Esophagus muscularis mucosa (tissue), 4 donors: ENCODE measurements around the gene MFGE8. TPM values are rescaled to one million over a fixed set of nuclear protein-coding genes. Genes with fewer than 3 reads are reported as not detected.

Experiments used
- DNase-seq: peaks from one replicate; pipeline ENCODE4 v3.0.0-alpha.2; 2017; ENCODE audit errors: extremely low spot score
- H3K27ac ChIP-seq, 4 donors: fragments of 200-600 bp; sonication (generic); replicated peaks in 1 of 4; 1 replicate in 3 of 4; 2 replicates in 1 of 4; pipeline ENCODE4 v1.5.1; 2016 to 2019; ENCODE audit warnings: mild to moderate bottlenecking in 1 of 4
- H3K27me3 ChIP-seq, 4 donors: fragments of 200-600 bp; sonication (generic); one replicate each; pipeline versions ENCODE4 v1.5.1 to v1.6.0; 2016 to 2019
- H3K36me3 ChIP-seq, 4 donors: fragments of 200-600 bp; sonication (generic); one replicate each; pipeline ENCODE4 v1.5.1; 2016 to 2019
- H3K4me1 ChIP-seq, 4 donors: fragments of 200-600 bp; sonication (generic); one replicate each; pipeline ENCODE4 v1.5.1; 2016 to 2019
- H3K4me3 ChIP-seq, 4 donors: fragments of 200-600 bp; sonication (generic); 1 replicate in 2 of 4; 2 replicates in 2 of 4; pipeline ENCODE4 v1.5.1; 2016 to 2019; ENCODE audit warnings: mild to moderate bottlenecking in 4 of 4, moderate library complexity in 1 of 4
- H3K9me3 ChIP-seq, 4 donors: fragments of 200-600 bp; sonication (generic); 1 replicate in 3 of 4; 2 replicates in 1 of 4; pipeline ENCODE4 v1.5.1; 2016 to 2019
- EP300 ChIP-seq: sonication (generic); formaldehyde crosslinking; IDR thresholded peaks from one replicate; pipeline ENCODE4 v1.6.1; 2017; ENCODE audit warnings: antibody characterized with exemption
- POLR2A ChIP-seq: fragments of 450-650 bp; IDR thresholded peaks from one replicate; pipeline ENCODE4 v1.6.1; 2017; ENCODE audit warnings: antibody characterized with exemption, moderate library complexity, mild to moderate bottlenecking, low read depth
- POLR2AphosphoS5 ChIP-seq, 2 donors: sonication (generic); formaldehyde crosslinking; IDR thresholded peaks; one replicate each; pipeline ENCODE4 v1.6.1; 2017; ENCODE audit warnings: antibody characterized with exemption in 2 of 2
- WGBS: methylation state at CpG from one replicate; pipeline ENCODE4 v1.1.5; 2018; 5-methylcytosine and 5-hydroxymethylcytosine counted together
- intact Hi-C: fragments of 100-400 bp; cut with DNase I; formaldehyde crosslinking; loops from one replicate; pipeline ENCODE4 v1.15.1; 2023
- total RNA-seq, 4 donors: library from RNA; depleted of rRNA; stranded (reverse); fragments of >200 nt; gene quantifications; one replicate each; pipeline versions ENCODE4 v1.1.0 to v1.2.1, GENCODE V29; 2016
- TF ChIP-seq, protein P1 (sequence below), 3 experiments: fragments of 200-600 bp in 2 of 3; fragments of 450-650 bp in 1 of 3; sonication (generic) in 2 of 3; IDR thresholded peaks; one replicate each; pipeline ENCODE4 v1.5.1; 2017 to 2019; ENCODE audit warnings: antibody characterized with exemption in 3 of 3, mild to moderate bottlenecking in 2 of 3, moderate library complexity in 1 of 3

Gene MFGE8, protein sequence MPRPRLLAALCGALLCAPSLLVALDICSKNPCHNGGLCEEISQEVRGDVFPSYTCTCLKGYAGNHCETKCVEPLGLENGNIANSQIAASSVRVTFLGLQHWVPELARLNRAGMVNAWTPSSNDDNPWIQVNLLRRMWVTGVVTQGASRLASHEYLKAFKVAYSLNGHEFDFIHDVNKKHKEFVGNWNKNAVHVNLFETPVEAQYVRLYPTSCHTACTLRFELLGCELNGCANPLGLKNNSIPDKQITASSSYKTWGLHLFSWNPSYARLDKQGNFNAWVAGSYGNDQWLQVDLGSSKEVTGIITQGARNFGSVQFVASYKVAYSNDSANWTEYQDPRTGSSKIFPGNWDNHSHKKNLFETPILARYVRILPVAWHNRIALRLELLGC
- 100 to 1,000 TPM; 355 to 614 (median 564) TPM for total RNA-seq

DNA sequence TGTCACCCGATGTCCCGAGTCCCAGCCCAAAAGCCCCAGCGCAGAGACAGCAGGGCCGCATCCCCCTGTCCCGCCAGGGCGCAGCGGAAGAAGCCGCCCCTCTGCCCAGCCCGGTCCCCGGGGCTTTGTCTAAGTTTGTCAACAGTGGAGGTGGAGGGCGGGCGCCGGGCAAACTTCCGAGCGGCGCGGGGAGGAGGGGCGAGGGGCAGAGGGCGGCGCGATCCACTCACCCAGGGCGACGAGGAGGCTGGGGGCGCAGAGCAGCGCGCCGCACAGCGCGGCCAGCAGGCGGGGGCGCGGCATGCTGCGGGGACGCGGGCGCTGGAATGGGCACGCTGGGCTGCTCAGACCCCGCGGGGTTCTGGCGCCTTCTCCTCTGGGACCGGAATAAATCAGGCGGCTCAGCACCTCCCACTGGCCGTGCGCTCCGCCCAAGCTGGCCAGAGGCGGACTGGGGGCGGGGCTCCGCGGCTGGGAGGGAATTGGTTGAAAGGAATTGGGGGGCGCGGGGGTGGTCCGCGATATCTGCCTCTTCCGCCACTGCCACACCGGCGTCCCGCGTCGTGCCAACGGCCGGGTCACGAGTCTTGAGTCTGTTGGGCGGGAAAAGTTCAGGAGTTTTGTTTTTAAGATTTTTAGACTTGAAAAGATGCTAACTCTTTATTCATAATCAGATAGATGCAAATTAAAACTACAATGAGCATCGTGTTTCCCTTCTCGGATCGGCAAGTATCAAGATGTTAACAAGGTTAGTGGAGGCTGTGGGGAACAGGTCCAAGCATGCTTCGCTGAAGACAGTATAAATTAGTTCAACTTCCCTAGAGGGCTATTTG is at the start of gene MFGE8:
TSS of gene MFGE8 (minus strand) at position 363 of the 833 bp plus-strand sequence. CDS start at position 303, 60 bp downstream.
- WGBS, result 4% methylated on average over 21 of the region's 67 CpGs
- Histone ChIP-seq H3K4me1 (peaks cover 46 to 79% (median 57%) of the 10 kb centered on the region in 4 donors), H3K9me3 (no peaks in the 10 kb centered on the region), H3K27me3 (no peaks in the 10 kb centered on the region), H3K4me3 (peak within 1 kb of the TSS; percentile 65 to 94 (median 82)), H3K36me3 (peaks cover 10 to 32% (median 20%) of the 10 kb centered on the region in 4 donors), H3K27ac (peak within 1 kb of the TSS; percentile 83 to 92 (median 88))
- intact Hi-C loops, result no loop called here
- TF ChIP-seq POLR2A (peak; percentile 95), POLR2AphosphoS5 (IDR thresholded peaks at IDR 0.05) (peak; percentile 83 to 97), EP300 (no peak)
- TF ChIP-seq, protein P1, sequence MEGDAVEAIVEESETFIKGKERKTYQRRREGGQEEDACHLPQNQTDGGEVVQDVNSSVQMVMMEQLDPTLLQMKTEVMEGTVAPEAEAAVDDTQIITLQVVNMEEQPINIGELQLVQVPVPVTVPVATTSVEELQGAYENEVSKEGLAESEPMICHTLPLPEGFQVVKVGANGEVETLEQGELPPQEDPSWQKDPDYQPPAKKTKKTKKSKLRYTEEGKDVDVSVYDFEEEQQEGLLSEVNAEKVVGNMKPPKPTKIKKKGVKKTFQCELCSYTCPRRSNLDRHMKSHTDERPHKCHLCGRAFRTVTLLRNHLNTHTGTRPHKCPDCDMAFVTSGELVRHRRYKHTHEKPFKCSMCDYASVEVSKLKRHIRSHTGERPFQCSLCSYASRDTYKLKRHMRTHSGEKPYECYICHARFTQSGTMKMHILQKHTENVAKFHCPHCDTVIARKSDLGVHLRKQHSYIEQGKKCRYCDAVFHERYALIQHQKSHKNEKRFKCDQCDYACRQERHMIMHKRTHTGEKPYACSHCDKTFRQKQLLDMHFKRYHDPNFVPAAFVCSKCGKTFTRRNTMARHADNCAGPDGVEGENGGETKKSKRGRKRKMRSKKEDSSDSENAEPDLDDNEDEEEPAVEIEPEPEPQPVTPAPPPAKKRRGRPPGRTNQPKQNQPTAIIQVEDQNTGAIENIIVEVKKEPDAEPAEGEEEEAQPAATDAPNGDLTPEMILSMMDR (IDR thresholded peaks at IDR 0.05), result peak in 2 of 3 experiments; percentile 3 to 25
- peak; percentile 96 for DNase-seq

DNA sequence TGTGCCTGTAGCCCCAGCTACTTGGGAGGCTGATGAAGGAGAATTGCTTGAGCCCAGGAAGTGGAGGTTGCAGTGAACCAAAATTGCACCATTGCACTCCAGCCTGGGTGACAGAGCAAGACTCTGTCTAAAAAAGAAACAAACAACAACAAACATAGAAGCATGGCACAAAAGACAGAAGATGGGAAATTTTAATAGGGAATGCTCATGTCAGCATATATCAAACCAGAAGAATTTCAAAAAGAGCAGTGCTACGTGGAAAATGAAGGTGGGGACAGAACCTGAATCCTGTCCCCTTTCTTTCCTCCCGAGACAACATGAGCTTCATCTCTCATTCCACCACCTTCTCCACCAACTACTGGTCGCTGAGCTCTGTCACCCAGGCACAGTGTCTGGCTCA is 46.3 kb upstream of the MFGE8 start:
- TF ChIP-seq EP300, result no peak
- Histone ChIP-seq H3K27ac (no peak overlapping the region), H3K4me1 (no peaks in the 10 kb centered on the region), H3K4me3 (no peak overlapping the region), H3K27me3 (no peaks in the 10 kb centered on the region), H3K9me3 (peaks cover 0 to 9% (median 4%) of the 10 kb centered on the region in 4 donors), H3K36me3 (no peaks in the 10 kb centered on the region)
- intact Hi-C loops, result no loop called here
- DNase-seq, result no peak
- WGBS, result 97% methylated on average over 3 of the region's 3 CpGs

GRCh38 chr15:88956906-88957305 is 43.7 kb upstream of the MFGE8 start:
- TF ChIP-seq POLR2AphosphoS5 (IDR thresholded peaks at IDR 0.05) (no peak), POLR2A (no peak), EP300 (no peak)
- TF ChIP-seq, protein P1 (IDR thresholded peaks at IDR 0.05), result no peak
- H3K27me3 ChIP-seq, result no peaks in the 10 kb centered on the region
- H3K27ac ChIP-seq, result no peak overlapping the region
- H3K4me3 ChIP-seq, result no peak overlapping the region
- peaks cover 0 to 3% (median 0%) of the 10 kb centered on the region in 4 donors for H3K4me1 ChIP-seq
- no peaks in the 10 kb centered on the region for H3K9me3 ChIP-seq
- DNase-seq, result no peak
- 85% methylated on average over 1 of the region's 1 CpG for WGBS
- no peaks in the 10 kb centered on the region for H3K36me3 ChIP-seq
- intact Hi-C loops, result no loop called here

GRCh38 chr15:88956263-88956662 is 43.1 kb upstream of the MFGE8 start:
- Histone ChIP-seq H3K36me3 (no peaks in the 10 kb centered on the region), H3K9me3 (no peaks in the 10 kb centered on the region), H3K4me3 (no peak overlapping the region), H3K4me1 (peaks cover 0 to 3% (median 0%) of the 10 kb centered on the region in 4 donors), H3K27me3 (no peaks in the 10 kb centered on the region), H3K27ac (no peak overlapping the region)
- intact Hi-C loops, result no loop called here
- TF ChIP-seq POLR2AphosphoS5 (IDR thresholded peaks at IDR 0.05) (no peak), EP300 (no peak), POLR2A (no peak)
- TF ChIP-seq, protein P1 (IDR thresholded peaks at IDR 0.05), result no peak
- DNase-seq, result no peak
- 81% methylated on average over 7 of the region's 7 CpGs for WGBS
